Activated naive CD4-positive, alpha-beta T cell (primary cell): ENCODE data around the gene ASB7.
"Not testable (repeated sequence)": the region's sequence is repeated elsewhere in the genome, so short reads cannot be mapped to it uniquely, and the experiment has no call there.

Experiments used
- DNase-seq, 4 experiments: peaks; one replicate each; lab custom pipeline; 2025; lab: John Stamatoyannopoulos, UW

The ASB7 gene, protein sequence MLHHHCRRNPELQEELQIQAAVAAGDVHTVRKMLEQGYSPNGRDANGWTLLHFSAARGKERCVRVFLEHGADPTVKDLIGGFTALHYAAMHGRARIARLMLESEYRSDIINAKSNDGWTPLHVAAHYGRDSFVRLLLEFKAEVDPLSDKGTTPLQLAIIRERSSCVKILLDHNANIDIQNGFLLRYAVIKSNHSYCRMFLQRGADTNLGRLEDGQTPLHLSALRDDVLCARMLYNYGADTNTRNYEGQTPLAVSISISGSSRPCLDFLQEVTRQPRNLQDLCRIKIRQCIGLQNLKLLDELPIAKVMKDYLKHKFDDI

DNA sequence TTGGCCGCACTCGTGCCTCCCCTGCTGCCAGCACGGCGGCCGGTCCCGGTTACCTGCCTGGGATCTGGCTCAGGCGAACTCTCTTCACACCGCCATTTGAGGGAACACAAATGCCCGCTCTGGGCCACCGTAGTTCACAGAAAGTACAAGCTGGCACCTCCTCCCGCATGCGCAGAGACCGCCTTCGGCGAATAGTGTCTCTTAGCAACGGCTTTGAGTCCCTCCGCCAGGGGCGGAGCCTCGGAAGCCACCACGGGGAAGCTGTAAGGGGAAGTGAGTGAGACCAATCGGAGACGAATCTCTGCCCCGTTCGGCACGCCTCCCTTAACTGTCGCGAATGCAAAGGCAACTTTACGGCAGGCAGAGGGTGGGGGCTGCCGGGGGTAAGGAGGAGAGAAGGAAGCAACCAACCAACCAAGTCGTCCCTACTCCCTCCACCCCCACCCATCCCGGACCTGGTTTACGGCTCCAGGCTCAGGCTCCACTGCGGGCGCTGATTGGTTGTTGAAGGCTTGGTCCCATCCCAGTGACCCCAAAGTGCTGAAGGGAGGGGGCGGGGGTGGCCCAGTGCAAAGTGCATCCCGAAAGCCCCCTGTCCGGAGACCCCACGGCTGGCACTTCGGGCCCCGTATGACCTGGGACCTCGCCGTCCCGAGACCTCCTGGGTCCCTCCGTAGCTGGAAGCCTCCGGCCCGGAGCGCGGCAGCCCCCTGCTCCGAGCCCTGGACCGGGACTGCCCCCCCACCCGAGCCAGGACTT lies at the start of gene ASB7, which contains the start of gene LINS1:
TSS of gene ASB7 (plus strand) at position 526 of the 759 bp plus-strand sequence. CDS start 9,628 bp downstream, outside the sequence.
TSS of gene LINS1 (minus strand) at position 121 of the 759 bp plus-strand sequence. CDS start 21,342 bp downstream, outside the sequence.
- peak; percentile 98 to 99 (median 99) for DNase-seq

DNA sequence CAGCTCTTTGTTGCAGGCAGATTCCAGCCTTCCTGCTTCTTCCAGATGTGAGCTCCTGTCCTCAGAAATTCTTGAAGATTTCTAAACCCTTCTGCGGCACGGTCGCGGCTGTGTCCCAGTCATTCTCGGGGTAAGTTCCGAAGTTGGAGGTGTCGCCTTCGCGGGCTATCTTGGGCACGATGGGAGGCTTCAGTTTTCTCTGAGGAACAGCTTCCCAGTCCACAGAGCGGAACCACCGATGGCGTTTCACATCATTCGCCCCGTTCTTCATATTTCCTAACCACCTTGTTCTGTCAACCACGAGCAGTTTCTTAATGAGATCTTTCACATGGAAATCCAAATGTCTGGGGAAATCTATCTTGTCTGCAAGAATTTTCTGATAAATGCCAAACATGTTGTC lies 48.9 kb upstream of the ASB7 start:
- no peak for DNase-seq

DNA sequence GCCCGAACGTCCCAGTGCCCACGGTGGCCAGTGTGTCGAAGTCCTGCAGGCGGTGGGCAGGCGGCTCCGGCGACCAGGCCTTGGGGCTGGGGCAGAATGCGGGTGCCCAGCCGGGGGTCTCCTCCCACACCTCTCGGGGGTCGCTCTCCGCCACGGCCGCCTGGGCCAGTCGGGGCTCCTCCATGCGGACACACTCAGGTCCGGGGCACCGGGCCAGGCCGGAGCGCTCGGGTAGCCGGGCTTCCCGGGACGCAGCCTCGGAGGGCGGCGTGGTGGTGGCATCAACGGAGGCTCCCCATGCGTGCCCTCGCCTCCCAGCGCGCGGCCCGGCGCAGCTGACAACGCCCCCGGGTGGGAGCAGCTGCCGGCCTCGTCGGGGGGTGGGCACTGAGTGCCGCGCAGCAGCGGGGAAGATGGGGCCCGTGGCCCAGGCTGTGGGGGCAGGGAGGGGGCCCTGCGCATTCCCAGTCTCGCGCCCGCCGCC lies 43.6 kb upstream of the ASB7 start:
- no peak for DNase-seq

DNA sequence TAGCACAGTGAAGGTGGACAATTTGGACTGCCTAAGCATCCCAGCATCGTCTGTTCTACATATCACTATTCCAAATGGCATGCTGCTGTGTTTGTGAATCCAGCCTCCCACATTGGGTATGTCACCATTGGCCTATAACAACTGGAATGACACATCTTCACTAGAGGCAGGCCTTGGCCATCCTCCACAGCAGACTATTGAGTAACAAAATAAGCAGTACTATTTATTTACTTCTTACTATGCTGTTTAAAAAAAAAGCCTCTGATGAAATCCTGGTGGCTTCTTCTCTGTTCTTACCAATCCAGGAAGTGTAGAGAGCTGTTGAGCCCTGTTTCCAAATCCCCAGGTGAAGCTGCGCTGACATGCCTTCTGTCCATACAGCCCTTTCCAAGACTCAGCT lies 43.1 kb upstream of the ASB7 start:
- DNase-seq, result no peak

DNA sequence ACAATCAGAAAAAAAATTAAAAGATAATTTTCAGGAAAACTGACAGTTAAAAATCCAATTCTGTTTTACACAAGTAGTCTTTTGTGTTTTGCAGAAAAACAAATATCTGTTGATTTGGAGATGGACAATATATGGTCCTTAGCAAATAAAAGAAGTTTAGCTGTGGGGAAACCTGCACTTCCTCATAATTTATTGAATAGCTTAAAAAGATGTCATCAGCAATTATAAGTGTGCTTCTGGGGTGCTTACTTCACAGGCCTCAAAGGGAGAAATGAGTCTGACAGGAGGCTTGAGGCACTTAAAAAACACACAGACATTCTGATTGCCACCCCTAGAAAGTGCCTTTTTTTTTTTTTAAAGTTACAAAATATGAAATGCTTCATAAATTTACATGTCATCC lies 42.1 kb upstream of the ASB7 start:
- no peak for DNase-seq

DNA sequence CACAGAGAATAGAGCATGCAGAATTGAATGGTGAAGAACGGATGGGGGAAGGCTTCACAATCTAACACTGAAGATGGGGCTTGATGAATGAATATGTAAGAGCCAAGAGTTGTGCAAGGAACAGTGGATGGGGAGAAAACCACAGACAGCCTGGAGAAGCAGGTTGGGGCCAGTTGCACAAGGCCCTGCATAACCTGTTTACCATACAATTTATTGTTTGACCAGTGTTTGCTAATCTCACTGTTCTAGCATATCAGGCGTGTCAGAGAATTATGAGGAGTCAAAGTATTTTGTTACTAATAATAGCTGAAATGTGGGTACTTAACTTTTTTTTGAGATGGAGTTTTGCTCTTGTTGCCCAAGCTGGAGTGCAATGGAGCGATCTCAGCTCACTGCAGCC lies 36.8 kb upstream of the ASB7 start:
- DNase-seq, result no peak

DNA sequence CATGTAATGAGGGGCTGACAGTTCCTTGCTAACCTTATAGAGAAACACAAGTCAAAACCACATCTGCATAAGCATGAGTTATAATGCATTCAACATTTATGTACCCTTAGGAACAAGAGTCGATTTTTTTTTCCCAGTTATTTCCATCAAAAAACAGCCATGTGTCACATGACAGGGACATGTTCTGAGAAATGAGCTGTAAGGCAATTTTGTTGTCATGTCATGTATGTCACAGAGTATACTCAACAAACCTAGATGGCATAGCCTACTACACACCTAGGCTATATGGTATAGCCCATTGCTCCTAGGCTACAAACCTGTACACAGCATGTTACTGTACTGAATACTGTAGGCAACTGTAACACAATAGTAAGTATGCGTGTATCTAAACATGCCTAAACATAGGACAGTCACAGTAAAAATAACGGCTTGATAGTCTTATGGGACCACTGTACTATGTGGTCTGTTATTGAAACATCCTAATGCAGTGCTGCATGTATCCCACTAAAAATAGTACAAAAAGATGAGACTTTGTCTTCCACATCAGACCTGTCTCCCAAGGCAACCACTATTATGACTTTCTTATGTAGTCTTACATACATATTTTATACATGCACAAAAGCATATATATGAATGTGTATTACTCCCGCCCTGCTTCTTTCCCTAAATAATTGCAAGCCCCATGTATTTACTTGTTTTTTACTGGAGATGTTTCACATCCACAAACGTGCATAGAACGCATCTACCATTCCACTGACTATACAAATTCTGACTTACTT lies 35.4 kb upstream of the ASB7 start:
- DNase-seq, result no peak

DNA sequence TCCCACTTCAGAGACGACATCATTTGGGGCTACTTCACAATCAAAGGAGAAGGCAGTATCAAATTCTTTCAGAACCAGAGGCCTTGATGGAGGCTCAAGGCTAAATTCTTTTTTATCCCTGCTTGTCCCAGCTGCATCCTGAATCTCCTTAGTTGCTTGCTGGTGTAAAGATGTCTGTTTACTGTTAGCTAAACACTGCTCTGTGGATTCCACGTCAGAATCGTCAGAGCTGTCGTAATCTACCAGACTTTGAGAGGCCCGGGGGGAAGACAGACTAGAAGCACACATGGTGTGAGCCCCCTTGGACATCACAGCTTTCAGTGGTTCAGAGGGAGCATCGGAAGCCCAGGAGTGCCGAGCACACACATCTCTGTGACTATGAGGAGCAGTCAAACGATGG lies 33.0 kb upstream of the ASB7 start:
- DNase-seq, result no peak

DNA sequence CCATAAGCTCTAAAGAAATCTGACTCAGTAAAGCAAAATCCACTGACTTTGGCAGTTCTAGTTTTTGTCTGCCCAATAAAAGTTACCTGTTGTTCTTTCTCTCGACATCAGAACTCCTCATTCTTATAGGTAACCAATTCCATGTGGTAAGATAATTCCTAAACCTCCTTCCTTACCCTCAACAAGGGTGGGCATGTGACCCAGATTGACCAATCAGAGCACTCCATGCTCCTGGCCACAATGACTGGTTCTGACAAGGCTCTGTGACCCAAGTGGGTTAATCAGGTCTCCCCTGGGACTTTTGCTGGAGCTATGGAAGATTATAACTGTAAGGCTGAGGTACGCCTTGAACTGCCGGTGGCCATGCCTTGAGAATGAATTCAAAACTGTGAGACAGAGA lies 32.1 kb upstream of the ASB7 start:
- DNase-seq, result no peak

DNA sequence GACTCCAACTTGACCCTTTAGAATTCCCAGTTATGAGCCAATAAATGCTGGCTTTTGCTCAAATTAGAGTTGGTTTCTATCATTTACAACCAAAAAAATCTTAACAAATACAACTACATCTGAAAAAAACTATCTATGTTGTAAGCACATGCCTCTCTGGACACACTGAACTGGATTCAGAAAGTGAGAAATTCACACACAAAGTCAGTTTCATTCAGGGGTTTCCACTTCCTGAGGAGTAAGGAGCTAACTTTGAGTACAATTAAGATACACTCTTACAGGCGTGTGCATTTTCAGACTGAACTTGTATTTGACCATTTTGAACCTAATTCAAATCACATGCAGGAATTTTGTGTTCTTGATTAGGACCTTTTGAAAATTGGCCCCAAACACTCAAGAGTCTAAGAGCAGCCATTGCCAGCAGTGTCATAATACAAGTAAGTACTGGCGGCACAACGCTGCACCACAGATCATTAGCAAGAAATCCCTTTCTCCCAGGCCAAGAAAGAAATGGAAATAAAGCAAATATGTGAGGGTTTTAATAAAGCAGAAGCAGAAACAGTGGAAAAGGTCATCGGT lies 31.6 kb upstream of the ASB7 start:
- no peak for DNase-seq

DNA sequence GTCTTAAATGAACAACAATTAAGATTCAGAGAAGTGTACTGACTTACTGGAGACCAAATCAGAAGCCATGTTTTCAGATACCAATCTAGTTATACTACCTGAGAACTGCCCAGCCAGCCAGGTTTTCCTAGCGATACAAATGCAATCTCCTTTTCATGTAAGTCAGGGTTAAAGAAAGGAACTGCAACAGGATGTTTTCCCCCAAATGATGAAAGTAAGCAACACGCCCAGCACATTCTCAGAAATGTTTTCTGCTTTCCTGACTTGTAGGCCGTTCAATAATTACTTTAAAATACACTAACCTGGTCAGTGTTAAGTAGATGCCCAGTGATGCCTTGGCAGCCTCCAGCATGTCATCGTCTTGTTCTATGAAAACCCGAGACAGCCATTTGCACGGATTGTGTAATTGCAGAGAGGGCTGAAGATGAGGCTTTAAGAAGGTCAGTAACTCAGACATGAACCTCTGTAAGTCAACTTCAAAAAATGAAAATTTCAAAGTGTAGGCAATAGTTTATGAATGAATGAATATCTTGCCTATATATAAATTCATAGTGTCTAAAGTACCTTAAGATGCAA lies 30.7 kb upstream of the ASB7 start:
- no peak for DNase-seq

DNA sequence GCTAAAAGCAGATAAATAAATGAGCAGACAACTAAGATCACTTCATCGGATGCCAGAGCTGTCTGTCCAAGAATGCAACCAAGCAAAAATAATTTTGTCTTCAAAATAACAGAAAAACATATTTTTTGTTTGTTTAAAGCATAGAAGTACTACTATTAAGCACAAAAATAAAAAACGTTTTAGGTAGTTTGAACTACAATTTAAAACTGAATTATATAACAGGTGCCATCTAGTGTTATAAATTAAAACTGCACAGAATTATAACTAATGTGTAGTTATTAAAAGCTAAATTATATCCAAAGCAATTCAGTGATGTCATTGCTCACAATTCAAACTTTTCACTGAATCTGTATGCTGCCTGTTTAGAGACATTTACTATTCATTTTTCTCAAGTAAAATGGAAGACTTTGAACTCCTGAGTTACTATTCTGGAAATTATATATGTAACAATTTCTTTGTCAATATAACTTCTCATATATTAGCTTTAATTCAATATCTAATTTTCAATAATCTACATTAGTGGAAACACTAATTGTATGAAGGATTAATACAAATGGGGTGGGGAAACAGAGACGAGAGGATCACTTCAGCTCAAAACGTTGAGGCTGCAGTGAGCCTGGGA lies 29.9 kb upstream of the ASB7 start:
- no peak for DNase-seq

DNA sequence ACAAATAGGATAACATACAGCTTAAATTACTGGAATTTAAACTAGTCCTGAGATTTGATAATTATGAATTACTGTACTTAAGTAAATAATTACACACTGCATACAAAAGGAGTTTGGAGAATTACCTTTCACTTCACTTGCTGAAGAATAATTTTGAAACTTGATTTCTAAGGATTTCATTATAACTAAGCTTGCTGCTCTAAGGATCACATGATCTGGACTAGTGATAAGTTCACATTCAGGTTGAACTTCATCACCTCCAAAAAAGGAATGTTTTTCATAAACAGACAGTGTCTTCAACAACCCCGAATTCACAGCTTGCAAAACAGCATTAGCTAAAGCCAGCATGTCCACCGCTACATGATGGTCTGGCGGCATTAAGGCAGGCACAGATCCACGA lies 28.9 kb upstream of the ASB7 start:
- no peak for DNase-seq

DNA sequence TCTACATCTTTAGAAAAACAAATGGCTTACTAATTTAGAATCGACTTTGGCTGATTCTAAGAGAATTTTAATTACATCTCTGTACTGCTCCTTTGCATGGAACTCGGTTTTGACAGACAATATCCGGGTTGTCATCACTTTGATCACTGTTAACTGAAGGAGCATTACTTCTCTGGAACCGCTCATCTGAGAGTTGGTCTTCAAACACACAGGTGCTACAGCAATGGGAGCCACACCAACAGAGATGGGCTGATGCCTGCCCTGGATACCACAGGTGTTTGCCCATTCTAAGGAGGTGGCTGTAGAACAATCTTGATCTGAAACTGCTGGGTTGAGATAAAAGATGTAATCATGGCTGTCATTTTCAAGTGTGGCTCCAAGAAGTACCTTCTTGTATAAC lies 22.0 kb upstream of the ASB7 start:
- DNase-seq, result no peak

DNA sequence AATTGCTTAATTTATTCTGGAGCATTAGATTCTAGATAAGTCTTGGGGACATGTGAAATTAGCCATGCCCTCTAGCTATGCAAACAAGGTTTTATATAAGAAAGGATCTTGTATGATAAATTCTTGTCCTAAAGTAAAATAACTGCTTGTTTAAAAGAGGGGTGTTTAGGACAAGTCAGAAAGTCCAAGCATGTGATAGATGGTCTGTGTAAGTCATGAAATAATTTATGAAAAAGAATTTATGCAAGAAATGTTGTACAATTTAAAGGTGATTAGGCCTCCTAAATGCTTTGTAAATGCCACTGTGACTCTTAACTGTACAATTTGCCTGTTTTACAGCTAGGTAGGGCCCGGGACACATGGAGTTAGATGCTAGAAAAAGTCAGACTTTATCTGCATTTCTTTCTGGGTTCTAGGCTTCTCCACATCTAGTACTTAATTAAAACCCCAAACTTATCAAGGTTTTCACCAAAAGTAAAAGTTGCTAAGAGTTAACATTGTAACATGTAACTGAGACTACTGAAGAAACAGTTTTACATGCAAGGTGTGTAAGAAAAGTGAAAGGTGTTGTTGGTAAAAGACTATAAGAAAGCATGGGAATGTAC lies 13.6 kb upstream of the ASB7 start:
- DNase-seq, result no peak

DNA sequence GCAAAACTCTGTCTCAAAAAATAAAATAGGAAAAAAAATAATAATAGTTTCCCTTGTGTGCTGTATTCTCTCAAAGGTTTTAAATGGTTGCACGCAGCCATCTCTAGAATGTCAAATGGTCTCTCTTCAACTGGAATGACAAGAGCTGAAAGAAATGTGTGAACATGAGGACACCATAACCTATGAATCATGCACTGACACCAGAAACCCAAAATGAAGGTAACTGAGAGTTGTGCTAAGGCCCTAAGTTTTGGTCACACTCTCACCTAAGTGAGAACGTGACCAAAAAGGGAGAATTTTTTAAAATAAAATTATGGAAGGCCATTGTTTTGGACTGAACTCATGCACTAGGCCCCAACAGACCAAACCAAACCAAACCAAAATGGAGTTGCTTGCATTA lies 11.2 kb upstream of the ASB7 start:
- not testable (repeated sequence) for DNase-seq

DNA sequence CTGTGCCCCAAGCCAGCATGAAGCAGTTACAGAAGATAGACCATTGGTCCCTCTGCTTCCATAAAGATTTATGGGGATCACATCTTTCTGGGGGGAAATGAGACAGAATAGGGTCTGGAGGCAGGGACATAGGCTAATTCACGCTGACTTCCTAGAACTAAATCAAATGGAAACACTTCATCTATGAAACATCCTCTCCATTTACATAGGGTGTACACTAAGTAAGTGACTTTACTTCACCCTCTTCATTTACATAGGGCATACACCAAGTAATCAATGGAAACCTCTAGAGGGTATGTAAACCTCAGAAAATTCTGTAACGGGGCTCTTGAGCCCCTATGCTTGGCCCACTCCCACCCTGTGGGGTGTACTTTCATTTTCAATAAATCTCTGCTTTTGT lies 10.6 kb upstream of the ASB7 start:
- no peak for DNase-seq

DNA sequence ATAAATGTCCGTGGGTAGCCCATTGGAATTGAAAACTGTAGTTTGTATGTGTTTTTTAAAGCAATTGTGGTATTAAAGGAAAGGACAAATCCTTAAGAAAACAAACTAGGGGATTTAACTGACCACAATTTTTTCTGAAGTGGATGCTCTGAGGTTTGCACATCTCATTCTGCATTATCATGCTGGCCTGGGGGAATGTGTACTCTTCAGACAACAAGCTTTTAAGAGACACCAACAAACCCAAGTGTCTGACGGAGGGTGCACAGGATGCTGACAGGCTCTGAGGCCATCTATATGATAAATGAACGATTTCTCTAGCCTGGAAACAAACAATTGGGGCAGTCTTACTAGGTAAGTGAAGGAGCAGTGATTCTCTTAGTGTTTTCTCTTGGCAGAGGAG lies 9.5 kb upstream of the ASB7 start:
- no peak for DNase-seq

DNA sequence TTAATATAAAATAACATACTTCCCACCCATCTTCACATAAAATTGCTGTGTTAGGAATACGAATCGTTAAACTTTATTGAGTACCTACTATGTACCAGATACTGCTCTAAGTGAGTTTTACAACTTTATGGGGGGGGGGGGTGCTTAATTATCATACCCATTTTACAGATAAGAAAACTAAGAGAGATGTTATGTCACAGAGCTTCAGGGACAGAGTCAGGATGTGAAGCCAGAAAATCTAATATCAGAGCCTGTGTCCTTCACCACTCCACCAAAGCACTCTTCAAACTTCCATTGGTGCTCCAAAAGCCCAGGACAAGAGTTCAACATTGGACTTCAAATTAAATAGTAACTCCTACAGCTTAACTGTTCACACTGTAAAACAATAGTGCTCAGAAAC lies 9.0 kb upstream of the ASB7 start:
- DNase-seq, result no peak

DNA sequence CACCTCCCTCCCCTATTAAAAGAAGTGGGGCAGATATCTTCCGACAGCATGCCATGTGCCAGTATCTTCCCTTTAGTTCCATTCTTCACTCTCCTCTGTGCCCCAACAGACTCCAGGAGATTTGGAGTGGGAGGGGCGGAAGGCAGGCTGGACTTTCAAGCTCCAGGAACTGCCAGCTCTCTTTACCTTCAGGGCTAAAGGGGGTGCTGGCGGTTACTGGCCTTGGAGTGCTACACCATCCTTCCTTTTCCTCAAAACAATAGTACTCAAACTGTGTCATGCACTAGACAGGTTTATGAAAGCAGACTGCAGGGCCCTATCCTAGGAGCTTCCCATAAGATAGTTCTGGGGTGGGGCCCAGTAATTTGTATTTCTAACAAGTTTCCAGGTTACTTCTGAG lies 6.4 kb upstream of the ASB7 start:
- DNase-seq, result no peak

DNA sequence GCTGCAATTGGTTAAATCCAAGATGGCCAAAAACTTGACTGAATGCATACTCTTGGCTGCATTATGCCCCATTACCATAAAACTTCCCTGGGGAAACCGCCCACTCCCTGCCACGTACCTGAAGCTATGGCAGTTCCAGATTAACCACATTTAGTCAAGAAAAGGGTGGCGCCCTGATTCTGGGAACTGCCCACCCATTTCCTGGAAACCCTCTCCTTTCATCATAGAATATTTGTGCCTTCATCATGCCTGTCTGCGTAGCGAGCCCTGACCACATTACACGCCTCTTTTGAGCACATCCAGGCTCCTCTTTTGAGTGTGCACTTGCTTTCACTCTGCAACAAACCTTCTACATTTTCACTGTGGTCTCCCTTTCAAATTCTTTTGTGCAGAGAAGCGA lies 5.6 kb upstream of the ASB7 start:
- peak; percentile 46 to 82 (median 74) for DNase-seq
